ENCODE measurements around the gene IKZF3. TPM values are rescaled to one million over a fixed set of nuclear protein-coding genes. Genes with fewer than 3 reads are reported as not detected.
"Not testable (repeated sequence)": the region's sequence is repeated elsewhere in the genome, so short reads cannot be mapped to it uniquely, and the experiment has no call there.

The IKZF3 gene
- under 1 TPM; 0.52 to 0.84 TPM for polyA plus RNA-seq

DNA sequence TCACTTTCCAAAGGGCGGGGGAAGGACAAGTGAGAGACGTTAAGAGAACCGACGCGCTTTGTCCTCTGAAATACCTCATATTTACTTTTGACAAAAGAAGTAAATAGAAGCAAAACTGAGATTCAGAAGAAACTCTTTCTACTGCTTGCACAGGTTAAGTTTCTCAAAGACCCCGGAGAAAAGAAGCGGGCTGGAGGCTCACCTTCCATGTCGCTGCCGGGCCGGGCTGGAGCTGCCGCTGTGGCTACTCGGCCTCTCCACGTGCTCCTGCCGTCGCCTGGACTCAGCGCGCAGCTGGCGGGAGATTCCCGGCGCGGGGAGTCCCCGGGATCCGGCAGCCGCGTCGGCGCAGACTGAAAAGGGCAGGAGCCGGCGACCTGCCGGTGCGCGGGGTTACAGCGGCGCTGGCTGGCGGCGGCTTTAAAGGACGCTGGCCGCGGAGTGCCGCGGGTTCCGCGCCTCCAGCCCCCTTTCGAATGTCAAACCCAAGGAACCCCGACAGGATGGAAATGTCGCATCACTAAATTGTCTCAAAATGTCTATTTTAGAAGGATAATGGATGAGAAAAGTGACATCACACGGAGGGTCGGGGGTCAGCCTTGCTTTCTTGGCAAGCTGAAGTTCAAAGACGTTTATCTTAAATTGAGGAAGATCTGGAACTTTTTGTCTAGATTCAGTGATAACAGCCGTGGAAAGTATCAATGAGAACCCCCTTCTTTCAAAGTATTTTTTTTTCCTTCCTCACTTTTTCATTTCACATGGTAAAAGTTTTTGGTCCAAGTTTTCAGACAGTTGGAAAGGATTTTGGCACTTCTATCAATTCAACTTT lies at the start of gene IKZF3:
Gene IKZF3 (minus strand): TSS at position 395 of the 829 bp plus-strand sequence. CDS start 186 bp downstream, at position 209.
- H3K4me1 ChIP-seq (ENCODE audit: control insufficient read depth in 2 of 2, insufficient read depth in 2 of 2, low read length in 1 of 2) = no peaks in the 10 kb centered on the region
- peak within 1 kb of the TSS in 1 of 2 donors; percentile 72 for H3K27ac ChIP-seq (ENCODE audit: low read depth in 2 of 2, low read length in 1 of 2)
- WGBS, 2 donors = 2 to 3% methylated on average over 50 of the region's 50 CpGs
- H3K36me3 ChIP-seq (ENCODE audit: control insufficient read depth in 2 of 2, insufficient read depth in 2 of 2, low read length in 1 of 2) = no peaks in the 10 kb centered on the region
- peak within 1 kb of the TSS; percentile 23 to 24 for H3K4me3 ChIP-seq (ENCODE audit: low read depth in 1 of 2, low read length in 2 of 2)
- H3K27me3 ChIP-seq (ENCODE audit: control insufficient read depth in 1 of 2, insufficient read depth in 2 of 2, low read length in 2 of 2) = peaks cover 0 to 6% of the 10 kb centered on the region in 2 donors
- peaks cover 4 to 8% of the 10 kb centered on the region in 2 donors for H3K9me3 ChIP-seq (ENCODE audit: control insufficient read depth in 2 of 2, insufficient read depth in 1 of 2, low read depth in 1 of 2, low read length in 1 of 2)

DNA sequence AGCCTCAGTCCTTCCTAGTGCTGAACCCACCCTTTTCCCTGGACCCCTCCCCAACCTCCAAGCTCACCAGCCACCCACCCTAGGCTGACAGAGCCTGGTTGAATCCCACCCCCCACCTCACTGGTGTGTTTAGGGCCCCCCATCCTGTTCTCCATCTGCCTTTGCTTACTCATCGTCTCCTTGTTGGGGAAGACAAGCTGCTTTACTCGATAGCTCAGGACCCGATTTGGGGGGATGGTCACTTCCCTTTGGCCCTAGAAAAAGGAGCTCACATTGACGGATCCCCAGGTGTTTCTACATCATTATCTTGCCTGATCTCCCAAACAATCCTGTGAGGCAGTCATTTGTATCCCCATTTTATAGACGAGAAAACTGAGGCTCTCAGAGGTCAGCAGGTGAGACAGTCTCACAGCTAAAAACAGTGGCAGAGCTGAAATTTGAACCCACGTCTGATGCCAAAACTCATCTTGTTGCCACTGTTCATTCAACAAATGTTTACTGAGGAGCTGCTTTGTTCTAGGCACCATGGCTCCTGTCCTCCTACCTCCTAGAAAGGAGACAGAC lies 44.8 kb upstream of the IKZF3 start:
- Histone ChIP-seq H3K27ac (ENCODE audit: low read depth in 2 of 2, low read length in 1 of 2) (no peak overlapping the region), H3K4me3 (ENCODE audit: low read depth in 1 of 2, low read length in 2 of 2) (no peak overlapping the region), H3K9me3 (ENCODE audit: control insufficient read depth in 2 of 2, insufficient read depth in 1 of 2, low read depth in 1 of 2, low read length in 1 of 2) (no peaks in the 10 kb centered on the region), H3K36me3 (ENCODE audit: control insufficient read depth in 2 of 2, insufficient read depth in 2 of 2, low read length in 1 of 2) (peaks cover 0 to 2% of the 10 kb centered on the region in 2 donors), H3K27me3 (ENCODE audit: control insufficient read depth in 1 of 2, insufficient read depth in 2 of 2, low read length in 2 of 2) (no peaks in the 10 kb centered on the region), H3K4me1 (ENCODE audit: control insufficient read depth in 2 of 2, insufficient read depth in 2 of 2, low read length in 1 of 2) (no peaks in the 10 kb centered on the region)
- 88 to 94% methylated on average over 6 of the region's 6 CpGs for WGBS, 2 donors

- Histone ChIP-seq H3K36me3 (ENCODE audit: control insufficient read depth in 2 of 2, insufficient read depth in 2 of 2, low read length in 1 of 2) (no peaks in the 10 kb centered on the region), H3K4me1 (ENCODE audit: control insufficient read depth in 2 of 2, insufficient read depth in 2 of 2, low read length in 1 of 2) (no peaks in the 10 kb centered on the region), H3K27me3 (ENCODE audit: control insufficient read depth in 1 of 2, insufficient read depth in 2 of 2, low read length in 2 of 2) (no peaks in the 10 kb centered on the region), H3K27ac (ENCODE audit: low read depth in 2 of 2, low read length in 1 of 2) (no peak overlapping the region), H3K9me3 (ENCODE audit: control insufficient read depth in 2 of 2, insufficient read depth in 1 of 2, low read depth in 1 of 2, low read length in 1 of 2) (no peaks in the 10 kb centered on the region), H3K4me3 (ENCODE audit: low read depth in 1 of 2, low read length in 2 of 2) (no peak overlapping the region)
- 82 to 83% methylated on average over 3 of the region's 3 CpGs for WGBS, 2 donors
Measured at GRCh38 chr17:39904990-39905288, 40.8 kb upstream of the IKZF3 start.

DNA sequence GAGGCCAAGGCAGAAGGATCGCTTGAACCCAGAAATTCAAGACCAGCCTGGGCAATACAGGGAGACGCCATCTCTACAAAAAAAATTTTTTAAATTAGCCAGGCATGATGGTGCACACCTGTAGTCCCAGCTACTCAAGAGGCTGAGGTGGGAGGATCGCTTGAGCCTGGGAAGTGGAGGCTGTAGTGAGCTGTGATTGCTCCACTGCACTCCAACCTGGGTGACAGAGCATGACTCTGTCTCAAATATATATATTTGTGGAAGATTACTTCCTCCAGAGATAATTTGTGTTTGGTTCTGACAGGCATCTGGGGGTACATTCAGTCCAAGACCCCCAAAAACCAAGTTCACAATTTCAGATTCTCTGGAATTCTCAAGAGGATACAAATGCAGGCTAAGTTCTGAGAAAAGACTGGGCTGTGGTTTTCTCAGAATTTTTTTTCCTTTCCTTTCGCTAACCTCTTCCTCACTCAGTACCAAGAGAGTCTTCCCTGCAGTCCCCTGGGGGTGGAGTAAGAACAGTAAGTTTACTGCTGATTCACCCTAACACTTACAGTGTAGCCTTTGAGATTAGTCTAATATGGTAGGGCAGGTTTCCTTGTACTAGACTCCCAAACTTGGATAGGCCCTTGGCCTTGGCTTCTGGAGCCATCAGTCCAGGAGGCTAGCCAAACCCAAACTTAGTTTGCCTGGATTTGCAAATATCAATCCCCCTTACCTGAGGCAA lies 39.2 kb upstream of the IKZF3 start:
- 93 to 96% methylated on average over 4 of the region's 4 CpGs for WGBS, 2 donors
- H3K4me3 ChIP-seq (ENCODE audit: low read depth in 1 of 2, low read length in 2 of 2) = no peak overlapping the region
- H3K36me3 ChIP-seq (ENCODE audit: control insufficient read depth in 2 of 2, insufficient read depth in 2 of 2, low read length in 1 of 2) = no peaks in the 10 kb centered on the region
- no peak overlapping the region for H3K27ac ChIP-seq (ENCODE audit: low read depth in 2 of 2, low read length in 1 of 2)
- H3K4me1 ChIP-seq (ENCODE audit: control insufficient read depth in 2 of 2, insufficient read depth in 2 of 2, low read length in 1 of 2) = no peaks in the 10 kb centered on the region
- H3K27me3 ChIP-seq (ENCODE audit: control insufficient read depth in 1 of 2, insufficient read depth in 2 of 2, low read length in 2 of 2) = no peaks in the 10 kb centered on the region
- H3K9me3 ChIP-seq (ENCODE audit: control insufficient read depth in 2 of 2, insufficient read depth in 1 of 2, low read depth in 1 of 2, low read length in 1 of 2) = no peaks in the 10 kb centered on the region

GRCh38 chr17:39902027-39902426 lies 37.9 kb upstream of the IKZF3 start:
- H3K36me3 ChIP-seq (ENCODE audit: control insufficient read depth in 2 of 2, insufficient read depth in 2 of 2, low read length in 1 of 2) = not testable (repeated sequence)

GRCh38 chr17:39899215-39899614 lies 35.1 kb upstream of the IKZF3 start:
- no peak overlapping the region for H3K27ac ChIP-seq (ENCODE audit: low read depth in 2 of 2, low read length in 1 of 2)
- H3K4me1 ChIP-seq (ENCODE audit: control insufficient read depth in 2 of 2, insufficient read depth in 2 of 2, low read length in 1 of 2) = no peaks in the 10 kb centered on the region
- no peaks in the 10 kb centered on the region for H3K27me3 ChIP-seq (ENCODE audit: control insufficient read depth in 1 of 2, insufficient read depth in 2 of 2, low read length in 2 of 2)
- H3K9me3 ChIP-seq (ENCODE audit: control insufficient read depth in 2 of 2, insufficient read depth in 1 of 2, low read depth in 1 of 2, low read length in 1 of 2) = no peaks in the 10 kb centered on the region
- no peaks in the 10 kb centered on the region for H3K36me3 ChIP-seq (ENCODE audit: control insufficient read depth in 2 of 2, insufficient read depth in 2 of 2, low read length in 1 of 2)
- no peak overlapping the region for H3K4me3 ChIP-seq (ENCODE audit: low read depth in 1 of 2, low read length in 2 of 2)

More at GRCh38 chr17:39902027-39902426, 37.9 kb upstream of the IKZF3 start:
- not testable (repeated sequence) for H3K9me3 ChIP-seq (ENCODE audit: control insufficient read depth in 2 of 2, insufficient read depth in 1 of 2, low read depth in 1 of 2, low read length in 1 of 2); H3K4me1 ChIP-seq (ENCODE audit: control insufficient read depth in 2 of 2, insufficient read depth in 2 of 2, low read length in 1 of 2); H3K27ac ChIP-seq (ENCODE audit: low read depth in 2 of 2, low read length in 1 of 2); H3K4me3 ChIP-seq (ENCODE audit: low read depth in 1 of 2, low read length in 2 of 2); H3K27me3 ChIP-seq (ENCODE audit: control insufficient read depth in 1 of 2, insufficient read depth in 2 of 2, low read length in 2 of 2)
- WGBS, 2 donors = 94 to 98% methylated on average over 2 of the region's 2 CpGs

GRCh38 chr17:39898088-39898487 lies 34.0 kb upstream of the IKZF3 start:
- no peaks in the 10 kb centered on the region for H3K36me3 ChIP-seq (ENCODE audit: control insufficient read depth in 2 of 2, insufficient read depth in 2 of 2, low read length in 1 of 2)
- H3K9me3 ChIP-seq (ENCODE audit: control insufficient read depth in 2 of 2, insufficient read depth in 1 of 2, low read depth in 1 of 2, low read length in 1 of 2) = no peaks in the 10 kb centered on the region
- H3K27me3 ChIP-seq (ENCODE audit: control insufficient read depth in 1 of 2, insufficient read depth in 2 of 2, low read length in 2 of 2) = no peaks in the 10 kb centered on the region
- 94 to 96% methylated on average over 4 of the region's 4 CpGs for WGBS, 2 donors
- no peak overlapping the region for H3K27ac ChIP-seq (ENCODE audit: low read depth in 2 of 2, low read length in 1 of 2)
- H3K4me3 ChIP-seq (ENCODE audit: low read depth in 1 of 2, low read length in 2 of 2) = no peak overlapping the region
- no peaks in the 10 kb centered on the region for H3K4me1 ChIP-seq (ENCODE audit: control insufficient read depth in 2 of 2, insufficient read depth in 2 of 2, low read length in 1 of 2)

DNA sequence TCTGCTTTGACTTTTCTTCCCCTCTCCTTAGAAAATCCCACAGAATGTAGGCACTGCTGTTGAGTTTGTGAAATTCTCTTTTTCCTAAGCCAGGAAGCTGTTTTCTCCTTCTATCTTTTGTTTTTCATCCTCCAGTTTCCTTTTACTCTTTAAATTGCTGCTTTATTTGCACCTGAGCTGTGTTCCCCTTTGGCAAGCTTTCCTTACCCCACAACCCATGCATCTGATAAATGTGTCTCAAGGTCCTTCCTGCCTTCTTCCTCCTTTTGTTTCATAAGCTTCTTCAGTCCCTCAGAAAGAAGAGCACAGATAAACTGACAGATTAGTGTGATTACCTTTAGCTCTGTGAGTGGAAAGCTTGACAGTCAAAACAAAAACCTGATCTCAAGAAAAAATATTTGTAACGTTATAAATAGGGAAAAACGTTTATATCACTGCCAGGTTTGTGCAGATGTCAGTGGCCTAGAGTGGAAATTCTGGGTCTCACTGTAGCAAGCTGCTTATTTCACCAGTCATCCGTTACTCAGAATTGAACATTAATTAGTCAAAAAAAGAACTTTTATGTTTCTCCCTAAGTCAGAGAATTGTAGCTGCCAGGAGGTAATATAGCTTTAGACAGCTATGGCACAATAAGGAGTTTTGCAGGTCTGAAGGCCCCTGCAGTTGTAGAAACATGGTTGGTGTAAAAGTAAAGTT lies 30.7 kb upstream of the IKZF3 start:
- Histone ChIP-seq H3K27me3 (ENCODE audit: control insufficient read depth in 1 of 2, insufficient read depth in 2 of 2, low read length in 2 of 2) (no peaks in the 10 kb centered on the region), H3K27ac (ENCODE audit: low read depth in 2 of 2, low read length in 1 of 2) (no peak overlapping the region), H3K9me3 (ENCODE audit: control insufficient read depth in 2 of 2, insufficient read depth in 1 of 2, low read depth in 1 of 2, low read length in 1 of 2) (no peaks in the 10 kb centered on the region), H3K36me3 (ENCODE audit: control insufficient read depth in 2 of 2, insufficient read depth in 2 of 2, low read length in 1 of 2) (no peaks in the 10 kb centered on the region), H3K4me1 (ENCODE audit: control insufficient read depth in 2 of 2, insufficient read depth in 2 of 2, low read length in 1 of 2) (no peaks in the 10 kb centered on the region), H3K4me3 (ENCODE audit: low read depth in 1 of 2, low read length in 2 of 2) (no peak overlapping the region)
- WGBS, 2 donors = 20 to 21% methylated on average over 3 of the region's 3 CpGs

GRCh38 chr17:39889200-39889599 lies 25.1 kb upstream of the IKZF3 start:
- Histone ChIP-seq H3K36me3 (ENCODE audit: control insufficient read depth in 2 of 2, insufficient read depth in 2 of 2, low read length in 1 of 2) (no peaks in the 10 kb centered on the region), H3K27ac (ENCODE audit: low read depth in 2 of 2, low read length in 1 of 2) (no peak overlapping the region), H3K4me1 (ENCODE audit: control insufficient read depth in 2 of 2, insufficient read depth in 2 of 2, low read length in 1 of 2) (no peaks in the 10 kb centered on the region), H3K4me3 (ENCODE audit: low read depth in 1 of 2, low read length in 2 of 2) (no peak overlapping the region), H3K27me3 (ENCODE audit: control insufficient read depth in 1 of 2, insufficient read depth in 2 of 2, low read length in 2 of 2) (no peaks in the 10 kb centered on the region), H3K9me3 (ENCODE audit: control insufficient read depth in 2 of 2, insufficient read depth in 1 of 2, low read depth in 1 of 2, low read length in 1 of 2) (no peaks in the 10 kb centered on the region)
- 17 to 26% methylated on average over 2 of the region's 2 CpGs for WGBS, 2 donors

Data from esophagus (tissue), 2 donors.